Measurements from ENCODE around the gene CSAD.

The CSAD gene

DNA sequence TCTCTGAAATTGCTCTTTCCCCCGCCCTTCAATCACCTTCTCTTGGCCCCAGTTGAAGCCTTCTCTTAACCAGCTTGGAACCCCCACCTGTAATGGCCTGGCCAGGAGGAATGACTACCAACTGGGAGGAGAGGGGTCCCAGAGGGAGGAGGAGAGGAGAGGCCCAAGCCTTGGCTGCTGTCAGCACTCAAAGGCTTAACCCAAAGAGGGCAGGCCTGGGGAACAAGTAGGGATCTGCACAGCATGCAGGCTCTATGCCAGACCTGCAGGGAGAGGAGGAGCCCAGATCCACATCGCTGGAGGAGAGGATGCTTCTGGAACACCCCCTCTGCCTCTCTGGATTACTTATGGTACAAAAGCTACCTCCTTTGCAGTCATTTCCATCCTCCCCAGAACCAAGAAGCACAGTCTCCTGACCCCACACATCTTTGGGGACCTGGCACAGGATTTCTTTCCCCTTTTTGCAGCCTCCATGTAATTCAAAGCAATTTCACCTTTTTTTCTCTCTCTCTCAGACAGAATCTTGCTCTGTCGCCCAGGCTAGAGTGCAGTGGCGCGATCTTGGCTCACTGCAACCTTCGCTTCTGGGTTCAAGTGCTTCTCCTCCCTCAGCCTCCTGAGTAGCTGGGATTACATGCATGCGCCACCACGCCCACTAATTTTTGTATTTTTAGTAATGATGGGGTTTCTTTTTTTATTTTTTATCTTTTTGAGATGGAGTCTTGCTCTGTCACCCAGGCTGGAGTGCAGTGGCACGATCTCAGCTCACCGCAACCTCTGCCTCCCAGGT is 45.1 kb upstream of the CSAD start:
- Histone ChIP-seq H3K4me2 (ENCODE audit: low read depth, low read length) (no peak overlapping the region), H3K4me1 (ENCODE audit: low read length) (peaks cover 5% of the 10 kb centered on the region; the same call in 1 of the 2 replicates), H3K9me2 (replicated peaks; ENCODE audit: insufficient read depth, low read length) (no peaks in the 10 kb centered on the region), H3K4me3 (ENCODE audit: low read length) (no peak overlapping the region), H3K36me3 (replicated peaks; ENCODE audit: insufficient read depth, low read length) (no peaks in the 10 kb centered on the region), H3K9ac (ENCODE audit: low read length) (no peak overlapping the region), H3F3A (ENCODE audit: insufficient read depth, low read length) (peaks cover 10% of the 10 kb centered on the region), H3K27ac (ENCODE audit: low read length) (no peak overlapping the region), H2AFZ (ENCODE audit: low read length) (no peak overlapping the region), H3K79me2 (ENCODE audit: low read length) (no peaks in the 10 kb centered on the region; the same call in 1 of the 2 replicates), H4K20me1 (ENCODE audit: insufficient read depth, low read length) (no peaks in the 10 kb centered on the region), H3K9me3 (replicated peaks; ENCODE audit: insufficient read depth, low read length) (no peaks in the 10 kb centered on the region), H3K27me3 (replicated peaks; ENCODE audit: insufficient read depth, low read length) (no peaks in the 10 kb centered on the region)
- DNase-seq, result no peak
- TF ChIP-seq EZH2phosphoT487 (IDR thresholded peaks at IDR 0.05; ENCODE audit: low read length), result no peak
- TF ChIP-seq, protein P1, sequence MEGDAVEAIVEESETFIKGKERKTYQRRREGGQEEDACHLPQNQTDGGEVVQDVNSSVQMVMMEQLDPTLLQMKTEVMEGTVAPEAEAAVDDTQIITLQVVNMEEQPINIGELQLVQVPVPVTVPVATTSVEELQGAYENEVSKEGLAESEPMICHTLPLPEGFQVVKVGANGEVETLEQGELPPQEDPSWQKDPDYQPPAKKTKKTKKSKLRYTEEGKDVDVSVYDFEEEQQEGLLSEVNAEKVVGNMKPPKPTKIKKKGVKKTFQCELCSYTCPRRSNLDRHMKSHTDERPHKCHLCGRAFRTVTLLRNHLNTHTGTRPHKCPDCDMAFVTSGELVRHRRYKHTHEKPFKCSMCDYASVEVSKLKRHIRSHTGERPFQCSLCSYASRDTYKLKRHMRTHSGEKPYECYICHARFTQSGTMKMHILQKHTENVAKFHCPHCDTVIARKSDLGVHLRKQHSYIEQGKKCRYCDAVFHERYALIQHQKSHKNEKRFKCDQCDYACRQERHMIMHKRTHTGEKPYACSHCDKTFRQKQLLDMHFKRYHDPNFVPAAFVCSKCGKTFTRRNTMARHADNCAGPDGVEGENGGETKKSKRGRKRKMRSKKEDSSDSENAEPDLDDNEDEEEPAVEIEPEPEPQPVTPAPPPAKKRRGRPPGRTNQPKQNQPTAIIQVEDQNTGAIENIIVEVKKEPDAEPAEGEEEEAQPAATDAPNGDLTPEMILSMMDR (IDR thresholded peaks at IDR 0.05; ENCODE audit: low read length), result no peak
- TF ChIP-seq EZH2 (optimal IDR thresholded peaks at IDR 0.05; ENCODE audit: low read depth, low read length), result no peak

DNA sequence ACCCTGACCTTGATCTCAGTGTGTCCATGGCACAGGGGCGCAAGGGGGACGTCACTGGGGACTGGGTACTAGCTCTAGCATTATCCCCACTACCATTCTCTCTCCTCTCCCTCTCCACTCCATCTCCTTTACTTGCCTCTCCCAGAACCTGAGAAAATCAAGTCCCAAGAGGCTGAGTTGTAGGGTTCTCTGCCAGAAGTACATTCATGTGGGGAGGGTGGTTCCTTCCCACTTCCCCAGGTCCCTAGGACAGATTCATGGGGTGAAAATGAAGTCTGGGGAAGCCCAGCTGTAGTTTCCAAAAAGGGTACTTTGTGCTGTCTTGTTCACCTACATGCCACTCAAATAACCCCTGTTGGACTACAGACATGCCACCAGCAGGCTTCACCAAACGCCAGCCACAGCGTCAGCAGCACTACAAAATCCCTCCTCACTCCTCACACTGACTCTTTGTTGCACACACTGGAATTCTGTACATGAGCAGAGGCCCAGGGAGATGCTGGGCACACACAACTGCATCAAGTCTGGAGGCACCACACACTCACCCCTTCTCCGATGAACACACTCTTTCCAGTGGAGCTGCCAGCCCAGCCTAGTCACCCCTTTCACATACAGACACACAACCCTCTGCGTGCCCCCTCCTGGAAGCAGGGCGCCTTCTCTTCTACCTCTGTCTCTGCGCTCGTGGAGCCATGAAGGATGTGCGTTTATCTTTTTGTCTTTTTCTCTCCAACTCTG is 44.3 kb upstream of the CSAD start:
- H3K9me3 ChIP-seq (replicated peaks; ENCODE audit: insufficient read depth, low read length), result no peaks in the 10 kb centered on the region
- H3F3A ChIP-seq (ENCODE audit: insufficient read depth, low read length), result peaks cover 16% of the 10 kb centered on the region
- no peaks in the 10 kb centered on the region; the same call in 1 of the 2 replicates for H3K79me2 ChIP-seq (ENCODE audit: low read length)
- H3K4me2 ChIP-seq (ENCODE audit: low read depth, low read length), result no peak overlapping the region
- DNase-seq, result no peak
- no peak overlapping the region for H3K4me3 ChIP-seq (ENCODE audit: low read length)
- TF ChIP-seq, protein P1 (IDR thresholded peaks at IDR 0.05; ENCODE audit: low read length), result no peak
- TF ChIP-seq EZH2phosphoT487 (IDR thresholded peaks at IDR 0.05; ENCODE audit: low read length) (no peak), EZH2 (optimal IDR thresholded peaks at IDR 0.05; ENCODE audit: low read depth, low read length) (no peak)
- no peaks in the 10 kb centered on the region for H3K36me3 ChIP-seq (replicated peaks; ENCODE audit: insufficient read depth, low read length)
- no peaks in the 10 kb centered on the region for H3K9me2 ChIP-seq (replicated peaks; ENCODE audit: insufficient read depth, low read length)
- no peak overlapping the region for H2AFZ ChIP-seq (ENCODE audit: low read length)
- H3K9ac ChIP-seq (ENCODE audit: low read length), result no peak overlapping the region
- H3K27ac ChIP-seq (ENCODE audit: low read length), result no peak overlapping the region
- H4K20me1 ChIP-seq (ENCODE audit: insufficient read depth, low read length), result no peaks in the 10 kb centered on the region
- H3K27me3 ChIP-seq (replicated peaks; ENCODE audit: insufficient read depth, low read length), result no peaks in the 10 kb centered on the region
- H3K4me1 ChIP-seq (ENCODE audit: low read length), result peaks cover 5% of the 10 kb centered on the region; the same call in 1 of the 2 replicates

DNA sequence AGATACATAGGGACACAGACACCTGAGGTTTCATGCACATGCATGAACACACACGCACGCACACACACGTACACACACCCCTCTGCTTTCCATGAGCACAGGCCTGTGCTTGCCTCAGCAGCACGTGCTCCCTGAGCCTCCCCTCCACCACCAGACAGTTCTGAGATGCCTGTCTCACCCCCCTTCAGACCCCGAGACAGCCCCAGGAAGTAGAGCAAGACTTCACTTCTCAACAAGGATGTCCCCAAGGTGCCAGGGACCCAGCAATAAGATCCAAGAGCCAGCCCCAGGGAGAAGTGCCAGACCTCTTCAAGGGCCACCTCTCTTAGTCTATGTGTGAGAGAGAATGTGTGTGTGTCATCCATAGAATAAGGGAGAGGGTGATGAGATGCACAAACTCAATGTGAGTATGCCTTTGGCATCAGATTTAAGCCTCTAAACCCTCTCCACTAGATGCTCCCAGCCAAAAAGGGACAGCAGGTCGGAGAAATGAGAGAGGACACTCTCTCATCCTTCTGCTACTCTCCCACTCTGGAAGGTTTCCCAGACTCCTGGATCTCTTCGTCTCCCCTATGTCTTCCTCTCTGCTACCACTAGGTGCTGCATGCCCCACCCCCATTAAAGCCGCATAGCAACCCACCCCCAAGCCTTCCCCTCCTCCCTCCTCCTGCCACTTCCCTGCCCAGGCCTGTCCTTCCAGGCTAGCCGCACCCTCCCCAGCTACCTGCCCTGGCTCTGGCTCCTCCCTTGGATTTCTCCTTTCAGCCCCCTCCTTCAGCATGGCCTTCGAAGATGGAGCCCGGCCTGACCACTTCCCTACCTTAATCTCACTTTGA is 43.6 kb upstream of the CSAD start:
- H3K79me2 ChIP-seq (ENCODE audit: low read length), result peaks cover 7% of the 10 kb centered on the region
- no peak overlapping the region for H3K4me2 ChIP-seq (ENCODE audit: low read depth, low read length)
- H3K9me3 ChIP-seq (replicated peaks; ENCODE audit: insufficient read depth, low read length), result no peaks in the 10 kb centered on the region
- H3K36me3 ChIP-seq (replicated peaks; ENCODE audit: insufficient read depth, low read length), result no peaks in the 10 kb centered on the region
- no peak overlapping the region for H2AFZ ChIP-seq (ENCODE audit: low read length)
- H3K27ac ChIP-seq (ENCODE audit: low read length), result no peak overlapping the region
- peaks cover 8% of the 10 kb centered on the region for H3K4me1 ChIP-seq (ENCODE audit: low read length)
- no peaks in the 10 kb centered on the region for H3K9me2 ChIP-seq (replicated peaks; ENCODE audit: insufficient read depth, low read length)
- H3K9ac ChIP-seq (ENCODE audit: low read length), result no peak overlapping the region
- no peaks in the 10 kb centered on the region for H3K27me3 ChIP-seq (replicated peaks; ENCODE audit: insufficient read depth, low read length)
- TF ChIP-seq EZH2 (optimal IDR thresholded peaks at IDR 0.05; ENCODE audit: low read depth, low read length) (no peak), EZH2phosphoT487 (IDR thresholded peaks at IDR 0.05; ENCODE audit: low read length) (no peak)
- TF ChIP-seq, protein P1 (IDR thresholded peaks at IDR 0.05; ENCODE audit: low read length), result no peak
- no peaks in the 10 kb centered on the region for H4K20me1 ChIP-seq (ENCODE audit: insufficient read depth, low read length)
- H3F3A ChIP-seq (ENCODE audit: insufficient read depth, low read length), result peaks cover 16% of the 10 kb centered on the region
- H3K4me3 ChIP-seq (ENCODE audit: low read length), result no peak overlapping the region
- DNase-seq, result no peak

Data from MM.1S (cell line).